HFFc6 (cell line): ENCODE data around the gene SRP9. TPM values are rescaled to one million over a fixed set of nuclear protein-coding genes. Genes with fewer than 3 reads are reported as not detected.
"Not testable (repeated sequence)": the region's sequence is repeated elsewhere in the genome, so short reads cannot be mapped to it uniquely, and the experiment has no call there.

ENCODE experiments used
- DNase-seq: peaks from one replicate; pipeline ENCODE4 v3.0.0-alpha.2; 2018
- H3K27ac Mint-ChIP-seq: 2 replicates; pipeline ENCODE4 v1.8.0; 2020; ENCODE audit warnings: mild to moderate bottlenecking, mixed read lengths
- H3K27me3 Mint-ChIP-seq: 2 replicates; pipeline ENCODE4 v1.8.0; 2021; ENCODE audit warnings: mild to moderate bottlenecking, moderate library complexity, mixed read lengths; ENCODE audit not compliant: insufficient read depth
- H3K36me3 Mint-ChIP-seq: 2 replicates; pipeline ENCODE4 v1.8.0; 2021; ENCODE audit warnings: low read depth, mixed read lengths
- H3K4me1 Mint-ChIP-seq: 2 replicates; pipeline ENCODE4 v1.8.0; 2020; ENCODE audit warnings: low read depth, mixed read lengths
- H3K4me3 Mint-ChIP-seq: 2 replicates; pipeline ENCODE4 v1.8.0; 2020; ENCODE audit warnings: mild to moderate bottlenecking, moderate library complexity, mixed read lengths
- H3K9me3 Mint-ChIP-seq: 2 replicates; pipeline ENCODE4 v1.8.0; 2020; ENCODE audit warnings: mild to moderate bottlenecking, mixed read lengths
- CTCF ChIP-seq: fragments of 200-600 bp; sonication (generic); IDR thresholded peaks from 2 replicates; pipeline ENCODE4 v1.5.0; 2021; ENCODE audit warnings: antibody characterized with exemption, mild to moderate bottlenecking
- total RNA-seq, 6 experiments: library from RNA; stranded (reverse); fragmentation: NEBNext Ultra II Directional; extraction: Animal tissue kit (Norgen Biotek cat#: 25700); gene quantifications; 2 replicates in 1 of 6; 3 replicates in 5 of 6; pipeline ENCODE4 v1.2.3, GENCODE V29; 2021

The SRP9 gene
- total RNA-seq, 6 experiments from 2014 or later: 219 to 277 (median 246) TPM

- Mint-ChIP-seq H3K27me3 (no peaks in the 10 kb centered on the region), H3K36me3 (peaks cover 5% of the 10 kb centered on the region; the same call in 1 of the 2 replicates), H3K9me3 (no peaks in the 10 kb centered on the region), H3K27ac (no peak overlapping the region), H3K4me3 (no peak overlapping the region), H3K4me1 (peaks cover 33% of the 10 kb centered on the region)
- no peak for DNase-seq
- no peak for TF ChIP-seq CTCF
These were observed 30.5 kb downstream of the SRP9 start for GRCh38 chr1:225808136-225808535.

- Mint-ChIP-seq H3K27ac (peak within 1 kb of the TSS; percentile 74), H3K4me3 (peak within 1 kb of the TSS; percentile 89), H3K36me3 (no peaks in the 10 kb centered on the region), H3K9me3 (no peaks in the 10 kb centered on the region), H3K27me3 (no peaks in the 10 kb centered on the region), H3K4me1 (peaks cover 34% of the 10 kb centered on the region)
- no peak for TF ChIP-seq CTCF
- peak; percentile 80 for DNase-seq
These were observed 32.4 kb downstream of the SRP9 start, which contains the start of gene EPHX1 for GRCh38 chr1:225809842-225810578. TSS of gene EPHX1 (plus strand) at chr1:225810124. CDS start at chr1:225828730, 18,606 bp downstream.

- not testable (repeated sequence) for DNase-seq, H3K9me3 Mint-ChIP-seq, H3K27me3 Mint-ChIP-seq, H3K36me3 Mint-ChIP-seq
- Mint-ChIP-seq H3K4me3 (peak overlapping the region; percentile 89), H3K4me1 (peaks cover 34% of the 10 kb centered on the region), H3K27ac (peak overlapping the region; percentile 74)
These were observed 33.2 kb downstream of the SRP9 start for GRCh38 chr1:225810579-225811538.

GRCh38 chr1:225811622-225812487, 34.2 kb downstream of the SRP9 start:
- H3K4me1 Mint-ChIP-seq: peaks cover 37% of the 10 kb centered on the region
- H3K4me3 Mint-ChIP-seq: peak overlapping the region; percentile 89; the same call in 1 of the 2 replicates
- no peaks in the 10 kb centered on the region for H3K9me3 Mint-ChIP-seq
- H3K27me3 Mint-ChIP-seq: no peaks in the 10 kb centered on the region
- DNase-seq: no peak
- H3K36me3 Mint-ChIP-seq: no peaks in the 10 kb centered on the region
- H3K27ac Mint-ChIP-seq: no peak overlapping the region
- TF ChIP-seq CTCF: peak; percentile 56

- peak overlapping the region; percentile 3; the same call in 1 of the 2 replicates for H3K27ac Mint-ChIP-seq
- peaks cover 1% of the 10 kb centered on the region; the same call in 1 of the 2 replicates for H3K27me3 Mint-ChIP-seq
- H3K4me3 Mint-ChIP-seq: no peak overlapping the region
- no peak for TF ChIP-seq CTCF
- peaks cover 45% of the 10 kb centered on the region for H3K4me1 Mint-ChIP-seq
- H3K36me3 Mint-ChIP-seq: no peaks in the 10 kb centered on the region
- H3K9me3 Mint-ChIP-seq: no peaks in the 10 kb centered on the region
- DNase-seq: no peak
These were observed 35.0 kb downstream of the SRP9 start for GRCh38 chr1:225812488-225813213.
